ENCODE measurements around the gene CT45A3. TPM values are rescaled to one million over a fixed set of nuclear protein-coding genes. Genes with fewer than 3 reads are reported as not detected.
"Not testable (repeated sequence)": the region's sequence is repeated elsewhere in the genome, so short reads cannot be mapped to it uniquely, and the experiment has no call there.

Gene CT45A3
- total RNA-seq = not detected in 2 replicates

GRCh38 chrX:135768091-135768490 is at the start of gene CT45A3:
Gene CT45A3, minus strand, starts transcription at chrX:135768191. Its CDS starts 3,747 bp downstream, at chrX:135764444.
- not testable (repeated sequence) for DNase-seq (ENCODE audit: extremely low read depth, low read depth, low spot score)

GRCh38 chrX:135802687-135803086 is 34.7 kb upstream of the CT45A3 start, which contains the start of gene CT45A6:
Gene CT45A6, minus strand, starts transcription at chrX:135802787. Its CDS starts 3,794 bp downstream, at chrX:135798993.
- not testable (repeated sequence) for DNase-seq (ENCODE audit: extremely low read depth, low read depth, low spot score)

GRCh38 chrX:135785403-135785802 is 17.4 kb upstream of the CT45A3 start, which contains the start of gene CT45A5:
Gene CT45A5, minus strand, starts transcription at chrX:135785503. Its CDS starts 3,774 bp downstream, at chrX:135781729.
- DNase-seq (ENCODE audit: extremely low read depth, low read depth, low spot score) = not testable (repeated sequence)

- not testable (repeated sequence) for DNase-seq (ENCODE audit: extremely low read depth, low read depth, low spot score)
These were observed 23.3 kb downstream of the CT45A3 start for GRCh38 chrX:135744739-135745138.

- DNase-seq (ENCODE audit: extremely low read depth, low read depth, low spot score) = no peak
These were observed 26.7 kb downstream of the CT45A3 start for GRCh38 chrX:135741192-135741715.

- no peak for DNase-seq (ENCODE audit: extremely low read depth, low read depth, low spot score)
These were observed 27.3 kb downstream of the CT45A3 start for GRCh38 chrX:135740681-135741149.

GRCh38 chrX:135737366-135738071 is 30.5 kb downstream of the CT45A3 start:
- no peak for DNase-seq (ENCODE audit: extremely low read depth, low read depth, low spot score)

GRCh38 chrX:135734666-135735065 is 33.3 kb downstream of the CT45A3 start:
- DNase-seq (ENCODE audit: extremely low read depth, low read depth, low spot score) = not testable (repeated sequence)

GRCh38 chrX:135713795-135714194 is 54.2 kb downstream of the CT45A3 start:
- no peak for DNase-seq (ENCODE audit: extremely low read depth, low read depth, low spot score)

- not testable (repeated sequence) for DNase-seq (ENCODE audit: extremely low read depth, low read depth, low spot score)
These were observed 54.8 kb downstream of the CT45A3 start, which contains the start of gene CT45A1 for GRCh38 chrX:135713183-135713689. Gene CT45A1, plus strand, starts transcription at chrX:135713639. Its CDS starts 5,302 bp downstream, at chrX:135718941.

Other genes with a start within 250 kb of the CT45A3 start
- gene INTS6L, start 247.5 kb downstream of the CT45A3 start, total RNA-seq = 2.2 and 5.7 TPM in 2 replicates
- not detected in 2 replicates for gene CT45A1, start 54.6 kb downstream of the CT45A3 start, total RNA-seq
- gene CT45A5, start 17.3 kb upstream of the CT45A3 start, total RNA-seq = not detected in 2 replicates
- gene CT45A6, start 34.6 kb upstream of the CT45A3 start, total RNA-seq = not detected in 2 replicates
- not detected in 2 replicates for gene CT45A2, start 51.8 kb upstream of the CT45A3 start, total RNA-seq
- gene CT45A7, start 69.1 kb upstream of the CT45A3 start, total RNA-seq = not detected in 2 replicates
- not detected in 2 replicates for gene CT45A8, start 86.3 kb upstream of the CT45A3 start, total RNA-seq
- not detected in 2 replicates for gene CT45A9, start 103.6 kb upstream of the CT45A3 start, total RNA-seq
- not detected in 2 replicates for gene CT45A10, start 125.3 kb upstream of the CT45A3 start, total RNA-seq
- gene SAGE1, start 125.5 kb upstream of the CT45A3 start, total RNA-seq = not detected in 2 replicates
- 13.4 and 14.6 TPM in 2 replicates for gene MMGT1, start 205.8 kb upstream of the CT45A3 start, total RNA-seq
- 15.2 and 17.4 TPM in 2 replicates for gene SLC9A6, start 217.2 kb upstream of the CT45A3 start, total RNA-seq

Data from glomerular endothelial cell (primary cell).